ENCODE data around the gene VGLL1.

- TF ChIP-seq EZH2phosphoT487 (IDR thresholded peaks at IDR 0.05; ENCODE audit: insufficient read depth, low read depth) (no peak), EZH2 (IDR thresholded peaks at IDR 0.05; ENCODE audit: insufficient read depth, poor library complexity, severe bottlenecking) (no peak)
These were observed 10.3 kb downstream of the VGLL1 start for GRCh38 chrX:136542281-136542680.
